HEK293 (cell line): ENCODE results near the gene AGO3.

ENCODE experiments used
- CTCF ChIA-PET: fragments of 350-600 bp; formaldehyde crosslinking; extraction: SDS; loops from one replicate; lab custom pipeline; 2021; ENCODE audit warnings: antibody characterized with exemption; lab: Yijun Ruan, JAX
- POLR2A ChIA-PET: fragments of 300-600 bp; formaldehyde crosslinking; extraction: SDS; loops from one replicate; lab custom pipeline; 2020; ENCODE audit warnings: antibody characterized with exemption, inconsistent platforms; lab: Yijun Ruan, JAX
- H3K27ac ChIP-seq: fragments of 200-500 bp; sonication (Bioruptor generic); 2 replicates; pipeline ENCODE4 v1.5.1; 2014; ENCODE audit warnings: low read depth, low read length, control low read depth, inconsistent platforms; ENCODE audit errors: extremely low read depth
- H3K36me3 ChIP-seq, 2 experiments: fragments of 200-500 bp in 1 of 2; sonication (Bioruptor generic) in 1 of 2; 1 replicate in 1 of 2; 2 replicates in 1 of 2; pipeline ENCODE4 v1.5.1; 2014 to 2017; ENCODE audit warnings: inconsistent platforms in 2 of 2, low read length in 2 of 2; ENCODE audit not compliant: control insufficient read depth in 2 of 2, insufficient read depth in 1 of 2
- H3K4me1 ChIP-seq: fragments of 200-500 bp; sonication (Bioruptor generic); 2 replicates; pipeline ENCODE4 v1.5.1; 2014; ENCODE audit warnings: mild to moderate bottlenecking, low read length, inconsistent platforms; ENCODE audit not compliant: control insufficient read depth, insufficient read depth
- H3K4me3 ChIP-seq: 2 replicates; pipeline ENCODE4 v1.5.1; 2011; ENCODE audit warnings: low read depth, mild to moderate bottlenecking, control low read depth, low read length, moderate library complexity
- H3K9me3 ChIP-seq: fragments of 200-500 bp; sonication (Bioruptor generic); 2 replicates; pipeline ENCODE4 v1.5.1; 2014; ENCODE audit warnings: low read depth, low read length, inconsistent platforms; ENCODE audit not compliant: control insufficient read depth, insufficient read depth
- FEZF1 ChIP-seq: fragments of 450-650 bp; formaldehyde crosslinking; IDR thresholded peaks from 2 replicates; pipeline ENCODE4 v1.5.1; 2016; ENCODE audit warnings: missing biosample characterization, missing genetic modification characterization
- OSR2 ChIP-seq: fragments of 450-650 bp; formaldehyde crosslinking; IDR thresholded peaks from 2 replicates; pipeline ENCODE4 v1.5.1; 2016; ENCODE audit warnings: missing biosample characterization, missing genetic modification characterization
- ZFHX2 ChIP-seq: fragments of 450-650 bp; formaldehyde crosslinking; conservative IDR thresholded peaks from 2 replicates; pipeline ENCODE4 v1.5.1; 2016; ENCODE audit warnings: missing biosample characterization, missing genetic modification characterization
- ZNF157 ChIP-seq: fragments of 450-650 bp; formaldehyde crosslinking; IDR thresholded peaks from 2 replicates; pipeline ENCODE4 v1.5.1; 2016; ENCODE audit warnings: missing biosample characterization, missing genetic modification characterization
- ZNF211 ChIP-seq: fragments of 450-650 bp; formaldehyde crosslinking; IDR thresholded peaks from 2 replicates; pipeline ENCODE4 v1.5.1; 2016; ENCODE audit warnings: low read depth, missing biosample characterization, missing genetic modification characterization
- ZNF426 ChIP-seq: fragments of 450-650 bp; formaldehyde crosslinking; IDR thresholded peaks from 2 replicates; pipeline ENCODE4 v1.5.1; 2017; ENCODE audit warnings: missing biosample characterization, missing genetic modification characterization, mild to moderate bottlenecking, inconsistent platforms, moderate library complexity
- ZNF596 ChIP-seq: fragments of 450-650 bp; IDR thresholded peaks from 2 replicates; pipeline ENCODE4 v1.5.0; 2018; ENCODE audit warnings: missing biosample characterization, mild to moderate bottlenecking, missing genetic modification characterization, moderate library complexity
- ZXDB ChIP-seq: fragments of 450-650 bp; formaldehyde crosslinking; IDR thresholded peaks from 2 replicates; pipeline ENCODE4 v1.5.1; 2016; ENCODE audit warnings: missing biosample characterization, missing genetic modification characterization
- TF ChIP-seq, protein P1 (sequence below): fragments of 450-650 bp; formaldehyde crosslinking; IDR thresholded peaks from 2 replicates; pipeline ENCODE4 v1.5.1; 2016; ENCODE audit warnings: missing biosample characterization, missing genetic modification characterization
- TF ChIP-seq, protein P2 (sequence below): fragments of 450-650 bp; formaldehyde crosslinking; IDR thresholded peaks from 2 replicates; pipeline ENCODE4 v1.5.1; 2016; ENCODE audit warnings: missing biosample characterization, missing genetic modification characterization
- TF ChIP-seq, protein P3 (sequence below): fragments of 450-650 bp; formaldehyde crosslinking; IDR thresholded peaks from 2 replicates; pipeline ENCODE4 v1.5.1; 2016; ENCODE audit warnings: missing biosample characterization, missing genetic modification characterization, borderline replicate concordance
- TF ChIP-seq, protein P4 (sequence below): fragments of 450-650 bp; formaldehyde crosslinking; IDR thresholded peaks from 2 replicates; pipeline ENCODE4 v1.5.1; 2017; ENCODE audit warnings: missing biosample characterization, missing genetic modification characterization
- TF ChIP-seq, protein P5 (sequence below): fragments of 450-650 bp; formaldehyde crosslinking; IDR thresholded peaks from 2 replicates; pipeline ENCODE4 v1.5.1; 2017; ENCODE audit warnings: missing biosample characterization, missing genetic modification characterization
- TF ChIP-seq, protein P6 (sequence below): fragments of 450-650 bp; formaldehyde crosslinking; IDR thresholded peaks from 2 replicates; pipeline ENCODE4 v1.5.1; 2017; ENCODE audit warnings: missing biosample characterization, missing genetic modification characterization

The AGO3 gene

DNA sequence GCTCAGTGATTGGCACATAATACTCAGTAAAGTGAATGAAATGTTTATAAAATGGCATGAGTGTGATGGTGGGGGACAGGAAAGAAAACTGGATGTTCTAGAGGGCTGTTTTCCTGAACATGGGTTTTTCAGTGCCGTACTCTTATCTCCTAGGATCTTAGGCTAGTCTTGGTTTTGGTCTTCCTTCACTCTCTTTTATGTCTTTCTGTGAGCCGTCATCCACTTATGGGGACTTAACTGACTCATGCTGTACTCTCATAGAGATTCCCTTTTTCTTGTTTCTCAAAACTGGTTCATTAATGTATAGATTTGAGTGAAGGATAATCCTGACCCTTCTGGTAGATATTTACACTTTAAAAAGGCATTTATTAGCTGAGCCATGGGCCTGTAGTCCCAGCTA is 16.6 kb downstream of the AGO3 start (continued):
- TF ChIP-seq, protein P1, sequence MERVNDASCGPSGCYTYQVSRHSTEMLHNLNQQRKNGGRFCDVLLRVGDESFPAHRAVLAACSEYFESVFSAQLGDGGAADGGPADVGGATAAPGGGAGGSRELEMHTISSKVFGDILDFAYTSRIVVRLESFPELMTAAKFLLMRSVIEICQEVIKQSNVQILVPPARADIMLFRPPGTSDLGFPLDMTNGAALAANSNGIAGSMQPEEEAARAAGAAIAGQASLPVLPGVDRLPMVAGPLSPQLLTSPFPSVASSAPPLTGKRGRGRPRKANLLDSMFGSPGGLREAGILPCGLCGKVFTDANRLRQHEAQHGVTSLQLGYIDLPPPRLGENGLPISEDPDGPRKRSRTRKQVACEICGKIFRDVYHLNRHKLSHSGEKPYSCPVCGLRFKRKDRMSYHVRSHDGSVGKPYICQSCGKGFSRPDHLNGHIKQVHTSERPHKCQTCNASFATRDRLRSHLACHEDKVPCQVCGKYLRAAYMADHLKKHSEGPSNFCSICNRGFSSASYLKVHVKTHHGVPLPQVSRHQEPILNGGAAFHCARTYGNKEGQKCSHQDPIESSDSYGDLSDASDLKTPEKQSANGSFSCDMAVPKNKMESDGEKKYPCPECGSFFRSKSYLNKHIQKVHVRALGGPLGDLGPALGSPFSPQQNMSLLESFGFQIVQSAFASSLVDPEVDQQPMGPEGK (tag by site-specific recombination): no peak
- TF ChIP-seq, all 188 proteins: peak for 0

DNA sequence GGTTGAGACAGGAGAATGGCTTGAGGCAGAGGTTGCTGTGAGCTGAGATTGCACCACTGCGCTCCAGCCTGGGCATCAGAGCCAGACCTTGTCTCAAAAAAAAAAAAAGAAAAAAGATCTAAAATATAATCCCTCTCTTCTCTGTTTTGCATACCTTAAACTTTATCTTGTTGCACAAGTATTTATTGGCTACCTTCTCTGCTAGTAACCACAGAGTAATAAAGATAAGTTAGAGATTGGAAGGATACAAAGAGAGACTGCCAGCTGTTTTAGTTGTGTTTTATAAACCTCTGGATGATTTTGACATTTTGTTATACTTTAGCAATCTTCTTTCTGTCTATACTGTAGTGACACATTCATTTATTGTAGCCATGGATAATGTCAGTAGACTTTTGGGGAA is 27.7 kb downstream of the AGO3 start:
- Histone ChIP-seq H3K27ac (no peak overlapping the region), H3K4me3 (no peak overlapping the region), H3K36me3 (no peaks in the 10 kb centered on the region; a peak in 1 of 3 replicates), H3K9me3 (no peaks in the 10 kb centered on the region), H3K4me1 (peaks cover 10% of the 10 kb centered on the region; the same call in 1 of the 2 replicates)
- CTCF ChIA-PET: no interaction called here
- POLR2A ChIA-PET: no interaction called here
- TF ChIP-seq OSR2 (tag by site-specific recombination): peak; percentile 22; the same call in 1 of the 2 replicates
- TF ChIP-seq ZNF426 (tag by site-specific recombination): no peak
- TF ChIP-seq, protein P2, sequence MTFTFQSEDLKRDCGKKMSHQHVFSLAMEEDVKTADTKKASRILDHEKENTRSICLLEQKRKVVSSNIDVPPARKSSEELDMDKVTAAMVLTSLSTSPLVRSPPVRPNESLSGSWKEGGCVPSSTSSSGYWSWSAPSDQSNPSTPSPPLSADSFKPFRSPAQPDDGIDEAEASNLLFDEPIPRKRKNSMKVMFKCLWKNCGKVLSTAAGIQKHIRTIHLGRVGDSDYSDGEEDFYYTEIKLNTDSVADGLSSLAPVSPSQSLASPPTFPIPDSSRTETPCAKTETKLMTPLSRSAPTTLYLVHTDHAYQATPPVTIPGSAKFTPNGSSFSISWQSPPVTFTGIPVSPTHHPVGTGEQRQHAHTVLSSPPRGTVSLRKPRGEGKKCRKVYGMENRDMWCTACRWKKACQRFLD (tag by site-specific recombination): no peak
- TF ChIP-seq, protein P3, sequence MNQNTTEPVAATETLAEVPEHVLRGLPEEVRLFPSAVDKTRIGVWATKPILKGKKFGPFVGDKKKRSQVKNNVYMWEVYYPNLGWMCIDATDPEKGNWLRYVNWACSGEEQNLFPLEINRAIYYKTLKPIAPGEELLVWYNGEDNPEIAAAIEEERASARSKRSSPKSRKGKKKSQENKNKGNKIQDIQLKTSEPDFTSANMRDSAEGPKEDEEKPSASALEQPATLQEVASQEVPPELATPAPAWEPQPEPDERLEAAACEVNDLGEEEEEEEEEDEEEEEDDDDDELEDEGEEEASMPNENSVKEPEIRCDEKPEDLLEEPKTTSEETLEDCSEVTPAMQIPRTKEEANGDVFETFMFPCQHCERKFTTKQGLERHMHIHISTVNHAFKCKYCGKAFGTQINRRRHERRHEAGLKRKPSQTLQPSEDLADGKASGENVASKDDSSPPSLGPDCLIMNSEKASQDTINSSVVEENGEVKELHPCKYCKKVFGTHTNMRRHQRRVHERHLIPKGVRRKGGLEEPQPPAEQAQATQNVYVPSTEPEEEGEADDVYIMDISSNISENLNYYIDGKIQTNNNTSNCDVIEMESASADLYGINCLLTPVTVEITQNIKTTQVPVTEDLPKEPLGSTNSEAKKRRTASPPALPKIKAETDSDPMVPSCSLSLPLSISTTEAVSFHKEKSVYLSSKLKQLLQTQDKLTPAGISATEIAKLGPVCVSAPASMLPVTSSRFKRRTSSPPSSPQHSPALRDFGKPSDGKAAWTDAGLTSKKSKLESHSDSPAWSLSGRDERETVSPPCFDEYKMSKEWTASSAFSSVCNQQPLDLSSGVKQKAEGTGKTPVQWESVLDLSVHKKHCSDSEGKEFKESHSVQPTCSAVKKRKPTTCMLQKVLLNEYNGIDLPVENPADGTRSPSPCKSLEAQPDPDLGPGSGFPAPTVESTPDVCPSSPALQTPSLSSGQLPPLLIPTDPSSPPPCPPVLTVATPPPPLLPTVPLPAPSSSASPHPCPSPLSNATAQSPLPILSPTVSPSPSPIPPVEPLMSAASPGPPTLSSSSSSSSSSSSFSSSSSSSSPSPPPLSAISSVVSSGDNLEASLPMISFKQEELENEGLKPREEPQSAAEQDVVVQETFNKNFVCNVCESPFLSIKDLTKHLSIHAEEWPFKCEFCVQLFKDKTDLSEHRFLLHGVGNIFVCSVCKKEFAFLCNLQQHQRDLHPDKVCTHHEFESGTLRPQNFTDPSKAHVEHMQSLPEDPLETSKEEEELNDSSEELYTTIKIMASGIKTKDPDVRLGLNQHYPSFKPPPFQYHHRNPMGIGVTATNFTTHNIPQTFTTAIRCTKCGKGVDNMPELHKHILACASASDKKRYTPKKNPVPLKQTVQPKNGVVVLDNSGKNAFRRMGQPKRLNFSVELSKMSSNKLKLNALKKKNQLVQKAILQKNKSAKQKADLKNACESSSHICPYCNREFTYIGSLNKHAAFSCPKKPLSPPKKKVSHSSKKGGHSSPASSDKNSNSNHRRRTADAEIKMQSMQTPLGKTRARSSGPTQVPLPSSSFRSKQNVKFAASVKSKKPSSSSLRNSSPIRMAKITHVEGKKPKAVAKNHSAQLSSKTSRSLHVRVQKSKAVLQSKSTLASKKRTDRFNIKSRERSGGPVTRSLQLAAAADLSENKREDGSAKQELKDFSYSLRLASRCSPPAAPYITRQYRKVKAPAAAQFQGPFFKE (tag by site-specific recombination): no peak
- TF ChIP-seq, protein P4, sequence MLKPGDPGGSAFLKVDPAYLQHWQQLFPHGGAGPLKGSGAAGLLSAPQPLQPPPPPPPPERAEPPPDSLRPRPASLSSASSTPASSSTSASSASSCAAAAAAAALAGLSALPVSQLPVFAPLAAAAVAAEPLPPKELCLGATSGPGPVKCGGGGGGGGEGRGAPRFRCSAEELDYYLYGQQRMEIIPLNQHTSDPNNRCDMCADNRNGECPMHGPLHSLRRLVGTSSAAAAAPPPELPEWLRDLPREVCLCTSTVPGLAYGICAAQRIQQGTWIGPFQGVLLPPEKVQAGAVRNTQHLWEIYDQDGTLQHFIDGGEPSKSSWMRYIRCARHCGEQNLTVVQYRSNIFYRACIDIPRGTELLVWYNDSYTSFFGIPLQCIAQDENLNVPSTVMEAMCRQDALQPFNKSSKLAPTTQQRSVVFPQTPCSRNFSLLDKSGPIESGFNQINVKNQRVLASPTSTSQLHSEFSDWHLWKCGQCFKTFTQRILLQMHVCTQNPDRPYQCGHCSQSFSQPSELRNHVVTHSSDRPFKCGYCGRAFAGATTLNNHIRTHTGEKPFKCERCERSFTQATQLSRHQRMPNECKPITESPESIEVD: peak; percentile 49
- TF ChIP-seq, protein P5, sequence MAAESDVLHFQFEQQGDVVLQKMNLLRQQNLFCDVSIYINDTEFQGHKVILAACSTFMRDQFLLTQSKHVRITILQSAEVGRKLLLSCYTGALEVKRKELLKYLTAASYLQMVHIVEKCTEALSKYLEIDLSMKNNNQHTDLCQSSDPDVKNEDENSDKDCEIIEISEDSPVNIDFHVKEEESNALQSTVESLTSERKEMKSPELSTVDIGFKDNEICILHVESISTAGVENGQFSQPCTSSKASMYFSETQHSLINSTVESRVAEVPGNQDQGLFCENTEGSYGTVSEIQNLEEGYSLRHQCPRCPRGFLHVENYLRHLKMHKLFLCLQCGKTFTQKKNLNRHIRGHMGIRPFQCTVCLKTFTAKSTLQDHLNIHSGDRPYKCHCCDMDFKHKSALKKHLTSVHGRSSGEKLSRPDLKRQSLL (tag by site-specific recombination): no peak
- no peak for TF ChIP-seq ZNF596 (tag by site-specific recombination)
- peak; percentile 36; the same call in 1 of the 2 replicates for TF ChIP-seq FEZF1 (tag by site-specific recombination)
- TF ChIP-seq, protein P6, sequence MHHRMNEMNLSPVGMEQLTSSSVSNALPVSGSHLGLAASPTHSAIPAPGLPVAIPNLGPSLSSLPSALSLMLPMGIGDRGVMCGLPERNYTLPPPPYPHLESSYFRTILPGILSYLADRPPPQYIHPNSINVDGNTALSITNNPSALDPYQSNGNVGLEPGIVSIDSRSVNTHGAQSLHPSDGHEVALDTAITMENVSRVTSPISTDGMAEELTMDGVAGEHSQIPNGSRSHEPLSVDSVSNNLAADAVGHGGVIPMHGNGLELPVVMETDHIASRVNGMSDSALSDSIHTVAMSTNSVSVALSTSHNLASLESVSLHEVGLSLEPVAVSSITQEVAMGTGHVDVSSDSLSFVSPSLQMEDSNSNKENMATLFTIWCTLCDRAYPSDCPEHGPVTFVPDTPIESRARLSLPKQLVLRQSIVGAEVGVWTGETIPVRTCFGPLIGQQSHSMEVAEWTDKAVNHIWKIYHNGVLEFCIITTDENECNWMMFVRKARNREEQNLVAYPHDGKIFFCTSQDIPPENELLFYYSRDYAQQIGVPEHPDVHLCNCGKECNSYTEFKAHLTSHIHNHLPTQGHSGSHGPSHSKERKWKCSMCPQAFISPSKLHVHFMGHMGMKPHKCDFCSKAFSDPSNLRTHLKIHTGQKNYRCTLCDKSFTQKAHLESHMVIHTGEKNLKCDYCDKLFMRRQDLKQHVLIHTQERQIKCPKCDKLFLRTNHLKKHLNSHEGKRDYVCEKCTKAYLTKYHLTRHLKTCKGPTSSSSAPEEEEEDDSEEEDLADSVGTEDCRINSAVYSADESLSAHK (tag by site-specific recombination): no peak
- TF ChIP-seq ZXDB: 0 out of 2 replicates have a peak, but pooled peaks have one; percentile 25
- no peak for TF ChIP-seq ZNF157 (tag by site-specific recombination)
- no peak for TF ChIP-seq ZFHX2 (tag by site-specific recombination)
- TF ChIP-seq ZNF211: no peak
